H1 (cell line): ENCODE measurements around the gene EPHB3. TPM values are rescaled to one million over a fixed set of nuclear protein-coding genes. Genes with fewer than 3 reads are reported as not detected.
A peak's percentile ranks its signal among the peaks of the same experiment; 100 is the strongest.

Experiments used
- CTCF ChIA-PET: fragments of 300-600 bp; sonication (Branson Sonifier 250); formaldehyde crosslinking; loops from one replicate; lab custom pipeline; 2021; ENCODE audit not compliant: partially characterized antibody; lab: Charles Lee
- POLR2A ChIA-PET: fragments of 300-600 bp; sonication (Branson Sonifier 250); formaldehyde crosslinking; loops from one replicate; lab custom pipeline; 2021; ENCODE audit warnings: inconsistent platforms; ENCODE audit not compliant: partially characterized antibody; lab: Charles Lee
- DNase-seq, 2 experiments: peaks; one replicate each; pipeline versions ENCODE4 v3.0.0 to v3.0.0-alpha.2; 2010 to 2022; ENCODE audit warnings: low spot score in 2 of 2, low read depth in 1 of 2, mixed read lengths in 1 of 2
- FAIRE-seq: peaks from 2 replicates; lab custom pipeline; 2011; peaks lifted over from hg19 to GRCh38; lab: Jason Lieb, UNC
- H2AFZ ChIP-seq: 2 replicates; pipeline ENCODE4 v1.8.1; 2012; ENCODE audit warnings: low read length, inconsistent platforms
- H2AK5ac ChIP-seq: 2 replicates; pipeline ENCODE4 v1.6.1; 2013; ENCODE audit warnings: low read depth, low read length
- H2BK120ac ChIP-seq: replicated peaks from 2 replicates; pipeline ENCODE3; 2013; ENCODE audit warnings: low read depth, low read length, inconsistent platforms
- H2BK12ac ChIP-seq: 2 replicates; pipeline ENCODE4 v1.6.1; 2013; ENCODE audit warnings: low read depth, low read length
- H2BK15ac ChIP-seq: 2 replicates; pipeline ENCODE4 v1.6.1; 2013; ENCODE audit warnings: low read length
- H2BK20ac ChIP-seq: 2 replicates; pipeline ENCODE4 v1.6.1; 2013; ENCODE audit warnings: low read length
- H2BK5ac ChIP-seq: 2 replicates; pipeline ENCODE4 v1.6.1; 2013; ENCODE audit warnings: low read depth, low read length
- H3K14ac ChIP-seq: 2 replicates; pipeline ENCODE4 v1.6.1; 2013; ENCODE audit warnings: inconsistent platforms; ENCODE audit not compliant: insufficient read length
- H3K18ac ChIP-seq: 2 replicates; pipeline ENCODE4 v1.6.1; 2013; ENCODE audit warnings: low read length; ENCODE audit errors: extremely low read depth
- H3K23ac ChIP-seq: 2 replicates; pipeline ENCODE4 v1.6.1; 2013; ENCODE audit warnings: inconsistent platforms; ENCODE audit not compliant: insufficient read length
- H3K23me2 ChIP-seq: 2 replicates; pipeline ENCODE4 v1.6.1; 2013; ENCODE audit warnings: low read depth, low read length
- H3K27ac ChIP-seq: 2 replicates; pipeline ENCODE4 v1.6.1; 2011; ENCODE audit warnings: low read depth, low read length, inconsistent platforms
- H3K27me3 ChIP-seq, 4 experiments: replicated peaks in 1 of 4; 1 replicate in 1 of 4; 2 replicates in 3 of 4; pipeline versions ENCODE4 v1.6.1 to v1.8.1; 2011 to 2013; ENCODE audit warnings: low read length in 3 of 4, mild to moderate bottlenecking in 3 of 4, inconsistent platforms in 2 of 4, mixed read lengths in 2 of 4, moderate library complexity in 1 of 4; ENCODE audit not compliant: control insufficient read depth in 3 of 4, insufficient read depth in 3 of 4; ENCODE audit errors: extremely low read depth in 1 of 4
- H3K36me3 ChIP-seq, 4 experiments: 2 replicates each; pipeline versions ENCODE4 v1.6.1 to v1.8.1; 2011 to 2013; ENCODE audit warnings: mild to moderate bottlenecking in 4 of 4, low read length in 3 of 4, moderate library complexity in 2 of 4, control low read depth in 1 of 4, inconsistent platforms in 1 of 4; ENCODE audit not compliant: insufficient read depth in 4 of 4, control insufficient read depth in 2 of 4
- H3K4ac ChIP-seq: replicated peaks from 2 replicates; pipeline ENCODE3; 2013; ENCODE audit warnings: low read length, low read depth, mixed read lengths, inconsistent platforms; ENCODE audit not compliant: insufficient read length
- H3K4me1 ChIP-seq, 4 experiments: replicated peaks in 1 of 4; 1 replicate in 1 of 4; 2 replicates in 3 of 4; pipeline versions ENCODE4 v1.6.1 to v1.8.1; 2011 to 2013; ENCODE audit warnings: low read length in 3 of 4, inconsistent platforms in 2 of 4, mixed read lengths in 1 of 4; ENCODE audit not compliant: insufficient read depth in 4 of 4, control insufficient read depth in 3 of 4
- H3K4me2 ChIP-seq, 2 experiments: 2 replicates each; pipeline versions ENCODE4 v1.6.1 to v1.8.1; 2011 to 2013; ENCODE audit warnings: low read depth in 2 of 2, low read length in 2 of 2, control low read depth in 1 of 2, inconsistent platforms in 1 of 2, mild to moderate bottlenecking in 1 of 2; ENCODE audit not compliant: insufficient read depth in 1 of 2
- H3K4me3 ChIP-seq, 4 experiments: fragments of 200-600, 300-600 bp in 1 of 4; sonication (generic), shearing (Covaris generic), sonication (Bioruptor Twin) in 1 of 4; 2 replicates each; pipeline versions ENCODE4 v1.5.1 to v1.8.1; 2011 to 2016; ENCODE audit warnings: low read length in 4 of 4, low read depth in 3 of 4, control low read depth in 2 of 4, inconsistent platforms in 2 of 4, mild to moderate bottlenecking in 2 of 4, mixed read lengths in 1 of 4, moderate library complexity in 1 of 4; ENCODE audit not compliant: insufficient read depth in 2 of 4; ENCODE audit errors: extremely low read depth in 1 of 4
- H3K56ac ChIP-seq: replicated peaks from 2 replicates; pipeline ENCODE3; 2013; ENCODE audit warnings: low read depth, mild to moderate bottlenecking, mixed read lengths, low read length, inconsistent platforms; ENCODE audit not compliant: insufficient read length
- H3K79me1 ChIP-seq: 2 replicates; pipeline ENCODE4 v1.6.1; 2013; ENCODE audit warnings: low read depth, low read length, control low read depth
- H3K79me2 ChIP-seq, 2 experiments: 2 replicates each; pipeline versions ENCODE4 v1.6.1 to v1.8.1; 2012 to 2013; ENCODE audit warnings: low read length in 2 of 2, mild to moderate bottlenecking in 2 of 2, inconsistent platforms in 1 of 2; ENCODE audit not compliant: insufficient read depth in 2 of 2, control insufficient read depth in 1 of 2
- H3K9ac ChIP-seq, 4 experiments: replicated peaks in 1 of 4; 1 replicate in 1 of 4; 2 replicates in 3 of 4; pipeline versions ENCODE4 v1.6.1 to v1.8.1; 2011 to 2013; ENCODE audit warnings: low read depth in 3 of 4, low read length in 3 of 4, control low read depth in 2 of 4, mild to moderate bottlenecking in 2 of 4, moderate library complexity in 2 of 4, inconsistent platforms in 1 of 4; ENCODE audit errors: extremely low read depth in 1 of 4
- H3K9me3 ChIP-seq, 2 experiments: 2 replicates each; pipeline versions ENCODE4 v1.6.1 to v1.8.1; 2012 to 2013; ENCODE audit warnings: mild to moderate bottlenecking in 2 of 2, moderate library complexity in 2 of 2, control low read depth in 1 of 2, inconsistent platforms in 1 of 2, low read depth in 1 of 2, low read length in 1 of 2, mixed read lengths in 1 of 2; ENCODE audit not compliant: insufficient read depth in 2 of 2
- H4K20me1 ChIP-seq, 2 experiments: replicated peaks in 1 of 2; 2 replicates each; pipeline versions ENCODE3 to v1.8.1; 2011 to 2013; ENCODE audit warnings: inconsistent platforms in 2 of 2, low read length in 2 of 2, mild to moderate bottlenecking in 1 of 2; ENCODE audit not compliant: insufficient read depth in 2 of 2, control insufficient read depth in 1 of 2
- H4K5ac ChIP-seq: 2 replicates; pipeline ENCODE4 v1.6.1; 2013; ENCODE audit warnings: low read length, low read depth, mixed read lengths, inconsistent platforms; ENCODE audit not compliant: insufficient read length
- H4K8ac ChIP-seq: 2 replicates; pipeline ENCODE4 v1.8.0; 2013; ENCODE audit warnings: mild to moderate bottlenecking, moderate library complexity, low read length, inconsistent platforms; ENCODE audit not compliant: insufficient read depth; ENCODE audit errors: extremely low read depth
- H4K91ac ChIP-seq: replicated peaks from 2 replicates; pipeline ENCODE3; 2013; ENCODE audit warnings: low read length, mixed read lengths, inconsistent platforms; ENCODE audit not compliant: insufficient read length
- CBX8 ChIP-seq: fragments of 300-800, 300-1000 bp; sonication (generic); IDR thresholded peaks from 2 replicates; pipeline ENCODE4 v1.7.1; 2016; ENCODE audit warnings: low read depth, low read length, borderline replicate concordance
- CREB1 ChIP-seq: IDR thresholded peaks from 2 replicates; pipeline ENCODE4 v1.6.1; 2012; ENCODE audit warnings: inconsistent platforms
- SUZ12 ChIP-seq: fragments of 200-600 bp; sonication (generic); IDR thresholded peaks from 2 replicates; pipeline ENCODE4 v1.6.1; 2012; ENCODE audit warnings: mild to moderate bottlenecking, inconsistent platforms, low read length, moderate library complexity, mixed read lengths
- TEAD4 ChIP-seq: IDR thresholded peaks from 2 replicates; pipeline ENCODE4 v1.6.1; 2012; ENCODE audit warnings: low read depth, low read length, inconsistent platforms, mixed read lengths
- WGBS, 2 experiments: shearing (Covaris generic) in 1 of 2; methylation state at CpG; one replicate each; pipeline versions ENCODE4 v1.1.6 to v1.1.7; 2013 to 2015; ENCODE audit warnings: low lambda C conversion rate in 2 of 2, mixed read lengths in 2 of 2, inconsistent platforms in 1 of 2, low coverage in 1 of 2, missing lambda C conversion rate in 1 of 2; ENCODE audit not compliant: insufficient replicate concordance in 2 of 2, insufficient coverage in 1 of 2, insufficient read length in 1 of 2; ENCODE audit errors: extremely low coverage in 1 of 2, missing lambda C conversion rate in 1 of 2; 5-methylcytosine and 5-hydroxymethylcytosine counted together
- polyA plus RNA-seq, 7 experiments: library from polyadenylated mRNA; depleted of rRNA in 3 of 7; stranded (reverse) in 5 of 7; unstranded in 2 of 7; fragments of >200 nt in 5 of 7; fragments of 200-250 nt in 2 of 7; gene quantifications; 1 replicate in 5 of 7; 2 replicates in 1 of 7; 4 replicates in 1 of 7; pipeline versions ENCODE4 v1.2.1 to v1.2.3, GENCODE V29; 2011 to 2013; ENCODE audit warnings: missing spikeins in 2 of 7, mixed read lengths in 2 of 7
- total RNA-seq: library from RNA; stranded (reverse); fragmentation: NEBNext Ultra II Directional; extraction: Animal tissue kit (Norgen Biotek cat#: 25700); gene quantifications from 2 replicates; pipeline ENCODE4 v1.2.1, GENCODE V29; 2021

Gene EPHB3
- total and polyA plus RNA-seq, 2 of the 8 experiments (the other 6 are each of a cell fraction or from before 2014, with no cell fraction given), result 0.41 to 0.91 TPM

GRCh38 chr3:184603151-184604030, 41.8 kb downstream of the EPHB3 start:
- H3K9me3 ChIP-seq, result no peaks in the 10 kb centered on the region
- H3K79me1 ChIP-seq, result no peaks in the 10 kb centered on the region
- 7% methylated on average over 20 of the region's 20 CpGs; no CpG with 5 or more reads in 1 of the 2 experiments for WGBS, 2 experiments
- peaks cover 41 to 87% (median 80%) of the 10 kb centered on the region in 4 experiments for H3K27me3 ChIP-seq
- TF ChIP-seq CREB1 (no peak), CBX8 (peak; percentile 36; the same call in 1 of the 2 replicates), SUZ12 (peak; percentile 71; the same call in 1 of the 2 replicates), TEAD4 (no peak)
- peak overlapping the region; percentile 46; the same call in 1 of the 2 replicates for H2BK15ac ChIP-seq
- no peak overlapping the region for H4K8ac ChIP-seq
- H3K23ac ChIP-seq, result no peak overlapping the region
- H3K23me2 ChIP-seq, result peaks cover 16% of the 10 kb centered on the region; the same call in 1 of the 2 replicates
- H3K4me2 ChIP-seq, result peak overlapping the region; percentile 77 to 82
- no peak overlapping the region for H3K56ac ChIP-seq
- no peak overlapping the region for H2AFZ ChIP-seq
- no peaks in the 10 kb centered on the region for H3K36me3 ChIP-seq
- H3K27ac ChIP-seq, result no peak overlapping the region
- CTCF ChIA-PET, result interaction anchor here (0.6 to 2.5 kb wide), 25 partner anchors 10 to 232 kb away, joined by 3 to 13 read pairs (median 4); no protein-coding TSS in a partner anchor
- no peak overlapping the region for H3K4ac ChIP-seq
- H4K20me1 ChIP-seq, result peaks cover 2 to 10% of the 10 kb centered on the region in 2 experiments
- peaks cover 6 to 23% (median 15%) of the 10 kb centered on the region in 4 experiments for H3K4me1 ChIP-seq
- no peak overlapping the region for H3K14ac ChIP-seq
- no peak overlapping the region for H4K5ac ChIP-seq
- H3K79me2 ChIP-seq, result no peaks in the 10 kb centered on the region
- FAIRE-seq (no peak), DNase-seq (no peak)
- peak overlapping the region; percentile 83 for H3K18ac ChIP-seq
- no peak overlapping the region for H3K9ac ChIP-seq
- peak overlapping the region; percentile 3 for H2BK20ac ChIP-seq
- no peak overlapping the region for H2BK120ac ChIP-seq
- peak overlapping the region; percentile 24 to 67 (median 46) for H3K4me3 ChIP-seq
- no peak overlapping the region for H2AK5ac ChIP-seq
- peak overlapping the region; percentile 44; the same call in 1 of the 2 replicates for H2BK5ac ChIP-seq
- H2BK12ac ChIP-seq, result peak overlapping the region; percentile 92; the same call in 1 of the 2 replicates
- POLR2A ChIA-PET, result interaction anchor here (0.8 to 4.1 kb wide), 6 partner anchors 11 to 108 kb away, joined by 3 to 19 read pairs (median 4); partner anchors contain the start of gene MAGEF1
- H4K91ac ChIP-seq, result no peak overlapping the region
